IMR-90 (cell line): ENCODE results near the gene TPST1. TPM values are rescaled to one million over a fixed set of nuclear protein-coding genes. Genes with fewer than 3 reads are reported as not detected.

ENCODE experiments used
- ATAC-seq: fragments of 200-7000 bp; cut with Tn5 transposase; 2 replicates; pipeline ENCODE4 v1.9.1; 2020; ENCODE audit warnings: low read depth, mild to moderate bottlenecking, moderate library complexity
- BruUV-seq: library from RNA; stranded (reverse); fragments of 400-500 nt; replicated peaks from 2 replicates; lab custom pipeline; 2021; lab: Mats Ljungman, UMichigan
- CTCF ChIA-PET: fragments of 300-600 bp; formaldehyde crosslinking; extraction: SDS; loops from one replicate; lab custom pipeline; 2021; ENCODE audit warnings: antibody characterized with exemption; lab: Yijun Ruan, JAX
- POLR2A ChIA-PET: fragments of 300-600 bp; sonication (Branson Sonifier 250); formaldehyde crosslinking; loops from one replicate; lab custom pipeline; 2022; ENCODE audit warnings: antibody characterized with exemption; ENCODE audit not compliant: unreplicated experiment; lab: Charles Lee
- DNase-seq: peaks from one replicate; pipeline ENCODE4 v3.0.0; 2013
- H2AFZ ChIP-seq: replicated peaks from 2 replicates; pipeline ENCODE3; 2013; ENCODE audit warnings: low read length, mild to moderate bottlenecking; ENCODE audit not compliant: poor library complexity
- H2AK5ac ChIP-seq: 2 replicates; pipeline ENCODE4 v1.6.1; 2013; ENCODE audit warnings: low read depth, low read length, inconsistent platforms
- H2AK9ac ChIP-seq: replicated peaks from 2 replicates; pipeline ENCODE3; 2013; ENCODE audit warnings: mild to moderate bottlenecking, low read depth, low read length, moderate library complexity; ENCODE audit not compliant: poor library complexity
- H2BK120ac ChIP-seq: 2 replicates; pipeline ENCODE4 v1.6.1; 2013; ENCODE audit warnings: low read depth, low read length, inconsistent platforms
- H2BK15ac ChIP-seq: 3 replicates; pipeline ENCODE4 v1.6.1; 2013; ENCODE audit warnings: low read depth, low read length, inconsistent platforms
- H2BK20ac ChIP-seq: 2 replicates; pipeline ENCODE4 v1.6.1; 2013; ENCODE audit warnings: low read depth, mild to moderate bottlenecking, inconsistent platforms, low read length, moderate library complexity
- H2BK5ac ChIP-seq: 2 replicates; pipeline ENCODE4 v1.6.1; 2013; ENCODE audit warnings: mild to moderate bottlenecking, low read depth, low read length, inconsistent platforms; ENCODE audit not compliant: poor library complexity, severe bottlenecking
- H3K14ac ChIP-seq: replicated peaks from 2 replicates; pipeline ENCODE4 v1.6.1; 2013; ENCODE audit warnings: low read depth, low read length, inconsistent platforms
- H3K18ac ChIP-seq: 2 replicates; pipeline ENCODE4 v1.6.1; 2013; ENCODE audit warnings: low read depth, low read length, control low read depth
- H3K23ac ChIP-seq: 2 replicates; pipeline ENCODE4 v1.6.1; 2013; ENCODE audit warnings: low read depth, low read length, inconsistent platforms
- H3K27ac ChIP-seq: 2 replicates; pipeline ENCODE4 v1.5.1; 2013; ENCODE audit warnings: mild to moderate bottlenecking, control low read depth, low read length; ENCODE audit not compliant: insufficient read depth
- H3K27me3 ChIP-seq: 2 replicates; pipeline ENCODE4 v1.6.1; 2013; ENCODE audit warnings: low read length; ENCODE audit not compliant: control insufficient read depth, insufficient read depth
- H3K36me3 ChIP-seq: 2 replicates; pipeline ENCODE4 v1.6.1; 2013; ENCODE audit warnings: low read length, mixed read lengths; ENCODE audit not compliant: control insufficient read depth, insufficient read depth
- H3K4ac ChIP-seq: 2 replicates; pipeline ENCODE4 v1.6.1; 2013; ENCODE audit warnings: low read depth, low read length, inconsistent platforms
- H3K4me1 ChIP-seq: 2 replicates; pipeline ENCODE4 v1.6.1; 2013; ENCODE audit warnings: low read length, mixed read lengths; ENCODE audit not compliant: control insufficient read depth, insufficient read depth
- H3K4me2 ChIP-seq: 2 replicates; pipeline ENCODE4 v1.6.1; 2013; ENCODE audit warnings: low read depth, mild to moderate bottlenecking, control low read depth, low read length, moderate library complexity
- H3K4me3 ChIP-seq: 2 replicates; pipeline ENCODE4 v1.5.1; 2013; ENCODE audit warnings: low read depth, mild to moderate bottlenecking, control low read depth, low read length, moderate library complexity; ENCODE audit not compliant: insufficient read depth
- H3K56ac ChIP-seq: 2 replicates; pipeline ENCODE4 v1.6.1; 2013; ENCODE audit warnings: low read length, inconsistent platforms; ENCODE audit not compliant: insufficient read depth; ENCODE audit errors: extremely low read depth
- H3K79me1 ChIP-seq, 2 experiments: 2 replicates each; pipeline ENCODE4 v1.6.1; 2013; ENCODE audit warnings: low read length in 2 of 2, inconsistent platforms in 1 of 2, low read depth in 1 of 2
- H3K9ac ChIP-seq: 2 replicates; pipeline ENCODE4 v1.6.1; 2013; ENCODE audit warnings: low read depth, low read length, control low read depth
- H3K9me1 ChIP-seq: 2 replicates; pipeline ENCODE4 v1.6.1; 2013; ENCODE audit warnings: low read length, inconsistent platforms; ENCODE audit not compliant: insufficient read depth
- H3K9me3 ChIP-seq: 2 replicates; pipeline ENCODE4 v1.6.1; 2013; ENCODE audit warnings: low read length; ENCODE audit not compliant: control insufficient read depth, insufficient read depth
- H4K20me1 ChIP-seq: 2 replicates; pipeline ENCODE4 v1.6.1; 2013; ENCODE audit warnings: low read length, inconsistent platforms; ENCODE audit not compliant: insufficient read depth
- H4K5ac ChIP-seq: 2 replicates; pipeline ENCODE4 v1.6.1; 2013; ENCODE audit warnings: mild to moderate bottlenecking, low read depth, low read length, control low read depth
- H4K8ac ChIP-seq, 2 experiments: 2 replicates each; pipeline ENCODE4 v1.6.1; 2013; ENCODE audit warnings: low read depth in 2 of 2, low read length in 2 of 2, control low read depth in 1 of 2, inconsistent platforms in 1 of 2
- H4K91ac ChIP-seq: 2 replicates; pipeline ENCODE4 v1.6.1; 2013; ENCODE audit warnings: low read depth, low read length, inconsistent platforms; ENCODE audit not compliant: insufficient read depth
- BHLHE40 ChIP-seq: fragments of 150-350 bp; IDR thresholded peaks from 2 replicates; pipeline ENCODE4 v1.6.1; 2016; ENCODE audit warnings: mild to moderate bottlenecking, low read depth, low read length
- CEBPB ChIP-seq: IDR thresholded peaks from 2 replicates; pipeline ENCODE4 v1.6.1; 2012; ENCODE audit warnings: low read depth, low read length, improper control_type of control experiment
- CHD1 ChIP-seq: IDR thresholded peaks from 2 replicates; pipeline ENCODE4 v1.6.1; 2012; ENCODE audit warnings: low read depth, low read length, improper control_type of control experiment
- CTCF ChIP-seq: conservative IDR thresholded peaks from 2 replicates; pipeline ENCODE4 v1.5.1; 2012; ENCODE audit warnings: mild to moderate bottlenecking, low read depth, low read length, improper control_type of control experiment
- FOS ChIP-seq: fragments of 150-350 bp; IDR thresholded peaks from 2 replicates; pipeline ENCODE4 v1.6.1; 2016; ENCODE audit warnings: low read depth, low read length
- MAFK ChIP-seq: IDR thresholded peaks from 2 replicates; pipeline ENCODE4 v1.6.1; 2012; ENCODE audit warnings: low read depth, low read length, improper control_type of control experiment
- MAZ ChIP-seq: IDR thresholded peaks from 2 replicates; pipeline ENCODE4 v1.6.1; 2012; ENCODE audit warnings: low read depth, mild to moderate bottlenecking, low read length, improper control_type of control experiment, moderate library complexity, borderline replicate concordance
- MXI1 ChIP-seq: IDR thresholded peaks from 2 replicates; pipeline ENCODE4 v1.6.1; 2012; ENCODE audit warnings: low read depth, mild to moderate bottlenecking, low read length, moderate library complexity, borderline replicate concordance
- NFE2L2 ChIP-seq: fragments of 150-350 bp; IDR thresholded peaks from 2 replicates; pipeline ENCODE4 v1.6.1; 2016; ENCODE audit warnings: low read depth, mild to moderate bottlenecking, low read length
- POLR2A ChIP-seq: IDR thresholded peaks from 2 replicates; pipeline ENCODE4 v1.6.1; 2012; ENCODE audit warnings: mild to moderate bottlenecking, low read depth, low read length
- RAD21 ChIP-seq: IDR thresholded peaks from 2 replicates; pipeline ENCODE4 v1.6.1; 2012; ENCODE audit warnings: low read length, improper control_type of control experiment
- RCOR1 ChIP-seq: IDR thresholded peaks from 2 replicates; pipeline ENCODE4 v1.6.1; 2012; ENCODE audit warnings: mild to moderate bottlenecking, low read length, improper control_type of control experiment; ENCODE audit not compliant: insufficient replicate concordance
- RFX5 ChIP-seq: IDR thresholded peaks from 2 replicates; pipeline ENCODE4 v1.8.0; 2012; ENCODE audit warnings: low read depth, mild to moderate bottlenecking, low read length, moderate library complexity
- SMC3 ChIP-seq: fragments of 150-350 bp; IDR thresholded peaks from 2 replicates; pipeline ENCODE4 v1.6.1; 2016; ENCODE audit warnings: low read depth, mild to moderate bottlenecking, antibody characterized with exemption, low read length, moderate library complexity
- USF2 ChIP-seq: fragments of 150-350 bp; IDR thresholded peaks from 2 replicates; pipeline ENCODE4 v1.6.1; 2017; ENCODE audit warnings: mild to moderate bottlenecking, antibody characterized with exemption, low read length, low read depth
- WGBS, 2 experiments: methylation state at CpG; one replicate each; pipeline versions ENCODE4 v1.1.5 to v1.1.7; 2013; ENCODE audit warnings: missing lambda C conversion rate in 2 of 2; ENCODE audit not compliant: insufficient read length in 1 of 2; ENCODE audit errors: extremely low coverage in 2 of 2; 5-methylcytosine and 5-hydroxymethylcytosine counted together
- dilution Hi-C: fragments of 300-500 bp; cut with HindIII; formaldehyde crosslinking; loops from one replicate; pipeline ENCODE4 v1.14.3; 2018; ENCODE audit warnings: low sequenced_read_pairs; ENCODE audit not compliant: unreplicated experiment
- in situ Hi-C: fragments of 300-500 bp; cut with MboI; formaldehyde crosslinking; loops from 3 replicates; pipeline ENCODE4 v1.14.3; 2019; ENCODE audit warnings: low sequenced_read_pairs, inconsistent platforms, mixed read lengths
- intact Hi-C: fragments of 100-400 bp; cut with micrococcal nuclease; formaldehyde crosslinking; loops from 2 replicates; pipeline ENCODE4 v1.10.0; 2022
- polyA plus RNA-seq, 3 experiments: library from polyadenylated mRNA; depleted of rRNA; stranded (reverse); fragments of >200 nt; gene quantifications; 2 replicates each; pipeline ENCODE4 v1.2.3, GENCODE V29; 2012; ENCODE audit warnings: low replicate concordance in 1 of 3
- total RNA-seq: library from RNA; depleted of rRNA; stranded (reverse); fragments of >200 nt; gene quantifications from 2 replicates; pipeline ENCODE4 v1.2.3, GENCODE V29; 2012

TPST1 gene
- total and polyA plus RNA-seq, 2 of the 4 experiments (the other 2 are of a cell fraction), result 37.7 to 58.6 TPM

- Histone ChIP-seq H2BK20ac (no peak overlapping the region), H3K79me1 (peaks cover 0 to 19% of the 10 kb centered on the region in 2 experiments; a peak in 3 of 4 replicates), H4K8ac (no peak overlapping the region), H2BK120ac (no peak overlapping the region), H2BK15ac (no peak overlapping the region), H3K27me3 (no peaks in the 10 kb centered on the region), H3K9ac (no peak overlapping the region), H2AFZ (no peak overlapping the region), H2AK9ac (no peak overlapping the region), H3K27ac (no peak overlapping the region), H4K91ac (no peak overlapping the region), H2BK5ac (no peak overlapping the region), H3K23ac (no peak overlapping the region), H3K9me3 (peaks cover 3% of the 10 kb centered on the region), H3K4ac (no peak overlapping the region), H3K4me3 (no peak overlapping the region), H4K5ac (no peak overlapping the region), H3K56ac (no peak overlapping the region), H4K20me1 (peaks cover 3% of the 10 kb centered on the region; the same call in 1 of the 2 replicates), H3K4me1 (peaks cover 3% of the 10 kb centered on the region), H2AK5ac (no peak overlapping the region), H3K36me3 (peaks cover 6% of the 10 kb centered on the region; the same call in 1 of the 2 replicates), H3K9me1 (peaks cover 3% of the 10 kb centered on the region; the same call in 1 of the 2 replicates), H3K18ac (no peak overlapping the region), H3K4me2 (no peak overlapping the region), H3K14ac (no peak overlapping the region)
- ATAC-seq, result no peak
- no TSS peak for BruUV-seq
- TF ChIP-seq BHLHE40 (no peak), RCOR1 (no peak), CTCF (no peak), CEBPB (no peak), POLR2A (no peak), RFX5 (no peak), CHD1 (no peak), MXI1 (no peak), MAFK (no peak), NFE2L2 (no peak), USF2 (no peak), FOS (no peak), MAZ (no peak), SMC3 (no peak), RAD21 (no peak)
- DNase-seq, result no peak
- dilution Hi-C loops (no loop called here), intact Hi-C loops (no loop called here), in situ Hi-C loops (no loop called here)
- CTCF ChIA-PET, result no interaction called here
- POLR2A ChIA-PET, result no interaction called here
- no CpG with 5 or more reads among the region's 6 CpGs for WGBS, 2 experiments
Measured at GRCh38 chr7:66348959-66349358, 143.8 kb downstream of the TPST1 start.
